ENCODE measurements around the gene ATF6B. TPM values are rescaled to one million over a fixed set of nuclear protein-coding genes. Genes with fewer than 3 reads are reported as not detected.

ATF6B gene
- total RNA-seq, 2 donors from 2014 or later, result 54.5 to 60.3 TPM

DNA sequence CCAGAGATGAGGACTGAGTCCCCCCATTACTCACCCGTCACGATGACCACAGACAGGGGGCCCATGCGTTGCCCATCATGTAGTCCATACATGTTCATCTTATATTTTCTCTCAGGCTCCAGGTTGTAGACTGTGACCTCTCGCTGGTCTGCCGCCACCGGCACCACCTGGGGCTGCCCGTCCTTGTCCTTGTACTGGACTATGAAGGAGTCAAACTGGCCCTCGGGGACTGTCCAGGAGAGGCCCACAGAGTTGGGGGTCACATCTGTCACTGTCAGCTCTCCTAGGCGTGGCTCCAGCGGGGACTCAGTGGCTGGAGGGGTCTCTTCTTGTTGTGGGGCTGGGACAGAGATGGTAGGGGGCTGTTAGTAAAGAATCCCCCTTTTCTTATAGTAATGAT is 54.4 kb downstream of the ATF6B start:
- Histone ChIP-seq H3K27me3 (ENCODE audit: control insufficient read depth, insufficient read depth, low read length, poor library complexity, severe bottlenecking) (no peaks in the 10 kb centered on the region), H3K4me1 (ENCODE audit: control insufficient read depth, insufficient read depth, low read length) (no peaks in the 10 kb centered on the region), H3K4me3 (ENCODE audit: low read length) (no peak overlapping the region), H3K27ac (ENCODE audit: low read depth, low read length) (no peak overlapping the region), H3K9me3 (ENCODE audit: control insufficient read depth, low read length) (no peaks in the 10 kb centered on the region), H3K9ac (ENCODE audit: extremely low read depth, low read length, poor library complexity, severe bottlenecking) (no peak overlapping the region), H3K36me3 (ENCODE audit: control insufficient read depth, insufficient read depth, low read length) (no peaks in the 10 kb centered on the region)
- no peak for TF ChIP-seq CTCF (conservative IDR thresholded peaks at IDR 0.05)
- WGBS, 2 experiments (ENCODE audit: insufficient coverage in 1 of 2, insufficient read length in 1 of 2), result 91 to 95% methylated on average over 7 to 10 of the region's 10 CpGs
- peaks cover 1% of the 10 kb centered on the region for H3K27me3 Mint-ChIP-seq (ENCODE audit: insufficient read depth)
- H3K36me3 Mint-ChIP-seq (ENCODE audit: low read depth), result no peaks in the 10 kb centered on the region
- no peak for DNase-seq
- no peaks in the 10 kb centered on the region for H3K9me3 Mint-ChIP-seq
- no peak overlapping the region for H3K4me3 Mint-ChIP-seq
- H3K27ac Mint-ChIP-seq, result no peak overlapping the region
- peaks cover 8% of the 10 kb centered on the region for H3K4me1 Mint-ChIP-seq

DNA sequence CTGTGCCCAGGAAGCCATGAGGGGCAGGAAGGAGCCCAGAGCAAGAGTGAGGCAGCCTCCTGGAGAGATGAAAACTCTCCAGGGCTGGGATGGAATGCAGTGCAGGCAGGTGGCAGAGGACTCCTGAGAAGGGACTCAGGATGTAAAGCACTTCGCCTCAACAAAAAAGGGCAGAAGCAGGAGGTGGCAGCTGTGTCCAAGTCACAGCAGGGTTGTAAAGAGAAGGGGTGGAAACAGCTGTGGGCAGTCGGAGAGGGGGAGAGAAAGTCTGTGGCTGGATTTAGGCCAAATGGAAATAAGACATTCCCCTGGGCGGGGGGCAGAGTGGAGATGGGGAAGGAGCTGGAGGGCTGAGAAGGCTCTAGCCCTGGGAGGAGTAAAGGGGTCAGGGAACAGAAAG is 54.9 kb downstream of the ATF6B start:
- no peaks in the 10 kb centered on the region for H3K9me3 Mint-ChIP-seq
- no peak for DNase-seq

DNA sequence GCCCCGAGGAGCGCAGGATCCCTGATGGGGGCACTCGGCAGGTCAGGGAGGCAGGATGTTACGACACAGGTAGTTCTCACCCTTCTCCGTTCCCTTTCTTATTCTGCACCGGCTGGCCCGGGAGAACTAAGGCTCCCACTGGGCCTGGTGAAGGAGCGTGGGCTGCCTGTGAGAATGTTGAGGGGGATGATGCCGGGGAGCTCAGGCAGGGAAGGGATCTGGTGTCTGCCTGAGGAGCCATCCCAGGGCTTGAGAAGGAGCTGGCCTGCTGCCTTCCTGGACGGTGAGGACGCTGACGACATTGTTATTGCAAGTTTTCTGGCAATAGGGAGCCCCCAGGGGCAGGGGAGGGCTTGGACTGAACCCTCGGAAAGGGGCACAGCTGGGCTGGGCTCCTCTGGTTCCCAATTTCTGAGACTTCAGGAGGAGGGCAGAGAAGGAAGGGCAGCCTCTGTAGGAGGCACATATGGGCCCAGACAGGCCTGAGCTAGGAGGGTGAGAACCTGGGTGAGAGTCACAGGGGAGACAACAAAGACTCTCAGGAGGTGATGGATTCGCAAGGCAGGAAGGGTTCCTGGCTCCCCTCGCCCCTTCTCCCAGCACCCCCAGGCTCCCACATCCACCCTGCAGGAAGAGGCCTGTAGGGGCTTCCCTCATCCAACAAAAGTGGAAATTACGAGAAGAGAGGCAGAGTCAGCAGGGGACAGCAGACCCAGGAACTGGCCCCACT is 57.1 kb downstream of the ATF6B start:
- WGBS, 2 experiments (ENCODE audit: insufficient coverage in 1 of 2, insufficient read length in 1 of 2), result 60 to 76% methylated on average over 5 to 16 of the region's 16 CpGs
- Histone ChIP-seq H3K27ac (ENCODE audit: low read depth, low read length) (no peak overlapping the region), H3K9ac (ENCODE audit: extremely low read depth, low read length, poor library complexity, severe bottlenecking) (no peak overlapping the region), H3K27me3 (ENCODE audit: control insufficient read depth, insufficient read depth, low read length, poor library complexity, severe bottlenecking) (no peaks in the 10 kb centered on the region), H3K9me3 (ENCODE audit: control insufficient read depth, low read length) (no peaks in the 10 kb centered on the region), H3K4me3 (ENCODE audit: low read length) (no peak overlapping the region), H3K36me3 (ENCODE audit: control insufficient read depth, insufficient read depth, low read length) (no peaks in the 10 kb centered on the region), H3K4me1 (ENCODE audit: control insufficient read depth, insufficient read depth, low read length) (no peaks in the 10 kb centered on the region)
- DNase-seq, result peak; percentile 80
- Mint-ChIP-seq H3K9me3 (no peaks in the 10 kb centered on the region), H3K4me1 (peaks cover 8% of the 10 kb centered on the region), H3K4me3 (no peak overlapping the region), H3K27ac (no peak overlapping the region), H3K36me3 (ENCODE audit: low read depth) (no peaks in the 10 kb centered on the region), H3K27me3 (ENCODE audit: insufficient read depth) (peaks cover 1% of the 10 kb centered on the region)
- no peak for TF ChIP-seq CTCF (conservative IDR thresholded peaks at IDR 0.05)

More for the DNA sequence above, 54.9 kb downstream of the ATF6B start:
- Histone ChIP-seq H3K4me1 (ENCODE audit: control insufficient read depth, insufficient read depth, low read length) (no peaks in the 10 kb centered on the region), H3K27me3 (ENCODE audit: control insufficient read depth, insufficient read depth, low read length, poor library complexity, severe bottlenecking) (no peaks in the 10 kb centered on the region), H3K9ac (ENCODE audit: extremely low read depth, low read length, poor library complexity, severe bottlenecking) (no peak overlapping the region), H3K4me3 (ENCODE audit: low read length) (no peak overlapping the region), H3K36me3 (ENCODE audit: control insufficient read depth, insufficient read depth, low read length) (no peaks in the 10 kb centered on the region), H3K27ac (ENCODE audit: low read depth, low read length) (no peak overlapping the region), H3K9me3 (ENCODE audit: control insufficient read depth, low read length) (no peaks in the 10 kb centered on the region)
- H3K4me1 Mint-ChIP-seq, result peaks cover 8% of the 10 kb centered on the region
- no peak for TF ChIP-seq CTCF (conservative IDR thresholded peaks at IDR 0.05)
- H3K4me3 Mint-ChIP-seq, result no peak overlapping the region
- H3K36me3 Mint-ChIP-seq (ENCODE audit: low read depth), result no peaks in the 10 kb centered on the region
- H3K27ac Mint-ChIP-seq, result no peak overlapping the region
- WGBS, 2 experiments (ENCODE audit: insufficient coverage in 1 of 2, insufficient read length in 1 of 2), result 43 to 77% methylated on average over 1 to 3 of the region's 3 CpGs
- H3K27me3 Mint-ChIP-seq (ENCODE audit: insufficient read depth), result peaks cover 1% of the 10 kb centered on the region
